Endothelial cell (in vitro differentiated cells): Measurements from ENCODE around the gene ORMDL3. TPM values are rescaled to one million over a fixed set of nuclear protein-coding genes. Genes with fewer than 3 reads are reported as not detected.
A peak's percentile ranks its signal among the peaks of the same experiment; 100 is the strongest.

Experiments
- DNase-seq: peaks from one replicate; pipeline ENCODE4 v3.0.0; 2021; ENCODE audit warnings: low spot score
- H3K27ac Mint-ChIP-seq: one replicate; pipeline ENCODE4 v1.8.0; 2021; ENCODE audit warnings: mixed read lengths, inconsistent platforms; ENCODE audit not compliant: unreplicated experiment
- H3K27me3 Mint-ChIP-seq: one replicate; pipeline ENCODE4 v1.8.0; 2021; ENCODE audit warnings: mild to moderate bottlenecking, moderate library complexity, mixed read lengths, inconsistent platforms; ENCODE audit not compliant: unreplicated experiment
- H3K36me3 Mint-ChIP-seq: one replicate; pipeline ENCODE4 v1.8.0; 2021; ENCODE audit warnings: mild to moderate bottlenecking, low read depth, mixed read lengths, inconsistent platforms; ENCODE audit not compliant: unreplicated experiment
- H3K4me1 Mint-ChIP-seq: one replicate; pipeline ENCODE4 v1.8.0; 2021; ENCODE audit warnings: mild to moderate bottlenecking, mixed read lengths, inconsistent platforms; ENCODE audit not compliant: unreplicated experiment
- H3K4me3 Mint-ChIP-seq: one replicate; pipeline ENCODE4 v1.8.0; 2021; ENCODE audit warnings: mild to moderate bottlenecking, mixed read lengths, inconsistent platforms; ENCODE audit not compliant: unreplicated experiment
- H3K9me3 Mint-ChIP-seq: one replicate; pipeline ENCODE4 v1.8.0; 2021; ENCODE audit warnings: mixed read lengths, inconsistent platforms; ENCODE audit not compliant: unreplicated experiment
- total RNA-seq: library from RNA; stranded (reverse); fragmentation: NEBNext Ultra II Directional; extraction: Animal tissue kit (Norgen Biotek cat#: 25700); gene quantifications from one replicate; pipeline ENCODE4 v1.2.1, GENCODE V29; 2021; ENCODE audit not compliant: unreplicated experiment
- TF ChIP-seq, protein P1 (sequence below): fragments of 200-600 bp; sonication (generic); IDR thresholded peaks from one replicate; pipeline ENCODE4 v1.5.0; 2021; ENCODE audit warnings: antibody characterized with exemption; ENCODE audit not compliant: unreplicated experiment

Gene ORMDL3
- total RNA-seq, 1 donor from 2014 or later = 49.3 TPM

DNA sequence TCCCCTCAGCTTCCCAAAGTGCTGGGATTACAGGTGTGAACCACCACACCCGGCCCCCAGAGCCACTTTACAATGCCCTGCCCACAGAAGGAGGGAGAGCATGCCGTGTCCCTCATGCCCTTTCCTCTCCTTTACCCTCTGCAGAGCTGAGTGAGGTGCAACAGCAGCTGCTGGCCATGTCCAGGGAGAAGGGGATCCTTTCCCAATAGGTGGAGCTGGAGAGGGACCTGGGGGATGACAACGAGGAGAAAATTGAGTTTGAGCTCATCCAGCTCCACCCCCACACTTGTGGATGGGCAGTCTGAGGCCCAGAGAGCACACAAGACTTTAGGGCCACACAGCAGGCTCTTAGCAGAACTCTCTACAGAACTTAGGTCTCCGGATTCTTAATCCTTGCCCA, 27.5 kb upstream of the ORMDL3 start:
- no peak for DNase-seq
- Mint-ChIP-seq H3K4me1 (peaks cover 6% of the 10 kb centered on the region), H3K36me3 (peaks cover under 1% of the 10 kb centered on the region), H3K27me3 (peaks cover 22% of the 10 kb centered on the region), H3K4me3 (no peak overlapping the region), H3K27ac (no peak overlapping the region), H3K9me3 (no peaks in the 10 kb centered on the region)
- TF ChIP-seq, protein P1, sequence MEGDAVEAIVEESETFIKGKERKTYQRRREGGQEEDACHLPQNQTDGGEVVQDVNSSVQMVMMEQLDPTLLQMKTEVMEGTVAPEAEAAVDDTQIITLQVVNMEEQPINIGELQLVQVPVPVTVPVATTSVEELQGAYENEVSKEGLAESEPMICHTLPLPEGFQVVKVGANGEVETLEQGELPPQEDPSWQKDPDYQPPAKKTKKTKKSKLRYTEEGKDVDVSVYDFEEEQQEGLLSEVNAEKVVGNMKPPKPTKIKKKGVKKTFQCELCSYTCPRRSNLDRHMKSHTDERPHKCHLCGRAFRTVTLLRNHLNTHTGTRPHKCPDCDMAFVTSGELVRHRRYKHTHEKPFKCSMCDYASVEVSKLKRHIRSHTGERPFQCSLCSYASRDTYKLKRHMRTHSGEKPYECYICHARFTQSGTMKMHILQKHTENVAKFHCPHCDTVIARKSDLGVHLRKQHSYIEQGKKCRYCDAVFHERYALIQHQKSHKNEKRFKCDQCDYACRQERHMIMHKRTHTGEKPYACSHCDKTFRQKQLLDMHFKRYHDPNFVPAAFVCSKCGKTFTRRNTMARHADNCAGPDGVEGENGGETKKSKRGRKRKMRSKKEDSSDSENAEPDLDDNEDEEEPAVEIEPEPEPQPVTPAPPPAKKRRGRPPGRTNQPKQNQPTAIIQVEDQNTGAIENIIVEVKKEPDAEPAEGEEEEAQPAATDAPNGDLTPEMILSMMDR = no peak

DNA sequence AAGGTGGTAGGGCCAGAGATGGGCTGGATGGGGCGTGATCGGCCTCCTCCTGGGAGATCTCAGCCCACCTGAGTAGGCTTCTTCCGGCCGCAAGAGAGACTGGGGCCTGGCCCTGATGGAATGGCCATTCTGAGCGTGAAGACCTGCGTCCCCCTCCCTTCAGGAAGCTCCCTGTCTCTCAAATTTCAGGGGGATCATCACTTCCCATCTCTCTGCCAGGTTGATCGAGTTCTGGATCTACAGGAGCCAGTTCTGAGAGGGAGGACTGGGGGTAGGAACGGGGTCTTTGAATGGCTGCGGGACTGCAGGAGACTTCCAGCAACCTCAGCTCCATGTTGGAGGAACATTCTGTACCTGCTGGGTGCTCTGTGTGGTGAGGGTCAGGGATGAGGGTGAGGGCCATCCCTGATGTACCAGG, 26.1 kb upstream of the ORMDL3 start:
- DNase-seq = no peak
- H3K36me3 Mint-ChIP-seq = peaks cover 3% of the 10 kb centered on the region
- TF ChIP-seq, protein P1 = no peak
- no peak overlapping the region for H3K27ac Mint-ChIP-seq
- H3K9me3 Mint-ChIP-seq = no peaks in the 10 kb centered on the region
- H3K27me3 Mint-ChIP-seq = peaks cover 19% of the 10 kb centered on the region
- H3K4me3 Mint-ChIP-seq = no peak overlapping the region
- peaks cover 11% of the 10 kb centered on the region for H3K4me1 Mint-ChIP-seq

GRCh38 chr17:39952680-39953470, 25.5 kb upstream of the ORMDL3 start:
- peak; percentile 98 for DNase-seq
- Mint-ChIP-seq H3K4me3 (no peak overlapping the region), H3K36me3 (peaks cover 3% of the 10 kb centered on the region), H3K4me1 (peaks cover 12% of the 10 kb centered on the region), H3K27ac (no peak overlapping the region), H3K27me3 (peaks cover 19% of the 10 kb centered on the region), H3K9me3 (no peaks in the 10 kb centered on the region)
- TF ChIP-seq, protein P1 = no peak

- DNase-seq = no peak
- TF ChIP-seq, protein P1 = no peak
- Mint-ChIP-seq H3K4me1 (peaks cover 14% of the 10 kb centered on the region), H3K36me3 (peaks cover 3% of the 10 kb centered on the region), H3K4me3 (no peak overlapping the region), H3K9me3 (no peaks in the 10 kb centered on the region), H3K27ac (no peak overlapping the region), H3K27me3 (peaks cover 21% of the 10 kb centered on the region)
Measured at GRCh38 chr17:39951924-39952679, 24.7 kb upstream of the ORMDL3 start.
